Endothelial cell of umbilical vein (primary cell): ENCODE measurements around the gene ALDOA. TPM values are rescaled to one million over a fixed set of nuclear protein-coding genes. Genes with fewer than 3 reads are reported as not detected.

Experiments used
- BruUV-seq: library from RNA; stranded (reverse); fragments of 400-500 nt; replicated peaks from 2 replicates; lab custom pipeline; 2021; lab: Mats Ljungman, UMichigan
- CTCF ChIA-PET: fragments of 300-600, 350-600 bp; sonication (Branson Sonifier 250); formaldehyde crosslinking; loops from one replicate; lab custom pipeline; 2021; ENCODE audit warnings: antibody characterized with exemption, inconsistent platforms; lab: Charles Lee
- POLR2A ChIA-PET: fragments of 300-600, 350-600 bp; sonication (Branson Sonifier 250); formaldehyde crosslinking; loops from one replicate; lab custom pipeline; 2021; ENCODE audit warnings: antibody characterized with exemption, inconsistent platforms; lab: Charles Lee
- DNase-seq: peaks from one replicate; pipeline ENCODE4 v3.0.0-alpha.2; 2011; ENCODE audit warnings: low read depth, low spot score
- FAIRE-seq: peaks from 2 replicates; lab custom pipeline; 2011; peaks lifted over from hg19 to GRCh38; lab: Jason Lieb, UNC
- H2AFZ ChIP-seq: 2 replicates; pipeline ENCODE4 v1.6.0; 2012; ENCODE audit warnings: low read depth, low read length, control low read depth, inconsistent platforms
- H3K27ac ChIP-seq: 2 replicates; pipeline ENCODE4 v1.5.1; 2011; ENCODE audit warnings: low read depth, mild to moderate bottlenecking, control low read depth, low read length, moderate library complexity; ENCODE audit not compliant: insufficient read depth
- H3K27me3 ChIP-seq, 2 experiments: 2 replicates each; pipeline versions ENCODE4 v1.6.0 to v1.6.1; 2011; ENCODE audit warnings: low read length in 2 of 2, mixed read lengths in 1 of 2; ENCODE audit not compliant: control insufficient read depth in 2 of 2, insufficient read depth in 2 of 2
- H3K36me3 ChIP-seq, 2 experiments: 2 replicates in 1 of 2; 3 replicates in 1 of 2; pipeline ENCODE4 v1.5.1; 2011; ENCODE audit warnings: low read length in 2 of 2, mild to moderate bottlenecking in 1 of 2, moderate library complexity in 1 of 2; ENCODE audit not compliant: control insufficient read depth in 2 of 2, insufficient read depth in 2 of 2; ENCODE audit errors: extremely low read depth in 1 of 2
- H3K4me1 ChIP-seq: 3 replicates; pipeline ENCODE4 v1.5.1; 2011; ENCODE audit warnings: mild to moderate bottlenecking, low read length; ENCODE audit not compliant: control insufficient read depth, insufficient read depth; ENCODE audit errors: extremely low read depth
- H3K4me2 ChIP-seq: 2 replicates; pipeline ENCODE4 v1.6.1; 2011; ENCODE audit warnings: low read length, control low read depth, mixed read lengths; ENCODE audit not compliant: insufficient read depth
- H3K4me3 ChIP-seq, 3 experiments: fragments of 200-600 bp in 1 of 3; sonication (generic), shearing (Covaris generic) in 1 of 3; replicated peaks in 1 of 3; 2 replicates each; pipeline ENCODE4 v1.5.1; 2011 to 2016; ENCODE audit warnings: control low read depth in 3 of 3, low read length in 3 of 3, mild to moderate bottlenecking in 2 of 3, inconsistent platforms in 1 of 3, low read depth in 1 of 3, moderate library complexity in 1 of 3; ENCODE audit not compliant: insufficient read depth in 1 of 3
- H3K79me2 ChIP-seq: 2 replicates; pipeline ENCODE4 v1.6.0; 2012; ENCODE audit warnings: low read length, inconsistent platforms; ENCODE audit not compliant: control insufficient read depth, insufficient read depth
- H3K9ac ChIP-seq: replicated peaks from 2 replicates; pipeline ENCODE3; 2011; ENCODE audit warnings: low read length, control low read depth; ENCODE audit not compliant: insufficient read depth; ENCODE audit errors: extremely low read depth
- H3K9me1 ChIP-seq: replicated peaks from 3 replicates; pipeline ENCODE4 v1.6.0; 2011; ENCODE audit warnings: mild to moderate bottlenecking, low read length; ENCODE audit not compliant: control insufficient read depth, insufficient read depth; ENCODE audit errors: extremely low read depth
- H3K9me3 ChIP-seq: replicated peaks from 2 replicates; pipeline ENCODE4 v1.5.1; 2012; ENCODE audit warnings: low read length, inconsistent platforms; ENCODE audit not compliant: control insufficient read depth, insufficient read depth
- H4K20me1 ChIP-seq: replicated peaks from 2 replicates; pipeline ENCODE3; 2011; ENCODE audit warnings: mild to moderate bottlenecking, low read length; ENCODE audit not compliant: control insufficient read depth, insufficient read depth; ENCODE audit errors: extremely low read depth
- FOS ChIP-seq: IDR thresholded peaks from 2 replicates; pipeline ENCODE4 v1.6.1; 2011; ENCODE audit warnings: mild to moderate bottlenecking, low read length, moderate library complexity, borderline replicate concordance; ENCODE audit not compliant: insufficient read depth
- GATA2 ChIP-seq: IDR thresholded peaks from 2 replicates; pipeline ENCODE4 v1.7.0; 2011; ENCODE audit warnings: low read depth, mild to moderate bottlenecking, moderate library complexity, mixed read lengths, low read length; ENCODE audit not compliant: insufficient read length, insufficient read depth
- JUN ChIP-seq: IDR thresholded peaks from 2 replicates; pipeline ENCODE4 v1.6.1; 2011; ENCODE audit warnings: borderline replicate concordance, low read depth; ENCODE audit not compliant: insufficient read length, insufficient read depth
- MAX ChIP-seq: IDR thresholded peaks from 2 replicates; pipeline ENCODE4 v1.6.1; 2011; ENCODE audit not compliant: insufficient read depth, insufficient read length
- POLR2A ChIP-seq: IDR thresholded peaks from 2 replicates; pipeline ENCODE4 v1.6.1; 2012; ENCODE audit warnings: low read depth, mild to moderate bottlenecking, control low read depth, low read length
- POLR2AphosphoS5 ChIP-seq: IDR thresholded peaks from 2 replicates; pipeline ENCODE4 v1.6.1; 2012; ENCODE audit warnings: low read depth, mild to moderate bottlenecking, control low read depth, low read length, moderate library complexity; ENCODE audit not compliant: insufficient read depth
- dilution Hi-C: fragments of 300-500 bp; cut with MboI; formaldehyde crosslinking; loops from one replicate; pipeline ENCODE4 v1.15.0; 2019; ENCODE audit warnings: low sequenced_read_pairs; ENCODE audit not compliant: extremely low pct_ligation_motif_present
- intact Hi-C: fragments of 100-400 bp; cut with micrococcal nuclease; formaldehyde crosslinking; loops from one replicate; pipeline ENCODE4 v1.10.0; 2022
- polyA plus RNA-seq, 4 experiments: library from polyadenylated mRNA; depleted of rRNA in 3 of 4; stranded (reverse) in 3 of 4; unstranded in 1 of 4; fragments of >200 nt; gene quantifications; 2 replicates each; pipeline versions ENCODE4 v1.2.1 to v1.2.3, GENCODE V29; 2011 to 2012; ENCODE audit warnings: missing spikeins in 1 of 4
- total RNA-seq: library from RNA; stranded (reverse); gene quantifications from 2 replicates; pipeline ENCODE4 v1.2.3, GENCODE V29; 2021

Gene ALDOA
- total and polyA plus RNA-seq, 2 donors (not counting 3 experiments of a cell fraction or from before 2014, with no cell fraction given): 871 to 1,114 TPM

- no peaks in the 10 kb centered on the region for H3K9me1 ChIP-seq
- H3K27me3 ChIP-seq: no peaks in the 10 kb centered on the region
- POLR2A ChIA-PET: interaction anchor here (0.6 to 2.7 kb wide), 2 partner anchors 12 to 37 kb away, joined by 4 to 21 read pairs; partner anchors contain the start of gene ALDOA
- H3K79me2 ChIP-seq: peaks cover 4% of the 10 kb centered on the region
- peak overlapping the region; percentile 73 for H3K9ac ChIP-seq
- TSS peak; percentile 76 for BruUV-seq
- peak overlapping the region; percentile 40 for H2AFZ ChIP-seq
- intact Hi-C loops (loop anchor here (2.0 kb wide), 1 partner anchor 21 kb away; no protein-coding TSS in a partner anchor), dilution Hi-C loops (no loop called here)
- peak overlapping the region; percentile 72 for H3K27ac ChIP-seq
- peak overlapping the region; percentile 62 to 75 (median 70) for H3K4me3 ChIP-seq
- no peaks in the 10 kb centered on the region for H4K20me1 ChIP-seq
- H3K9me3 ChIP-seq: no peaks in the 10 kb centered on the region
- H3K4me2 ChIP-seq: peak overlapping the region; percentile 61
- peak; percentile 59 for DNase-seq
- peaks cover 0 to 5% of the 10 kb centered on the region in 2 experiments for H3K36me3 ChIP-seq
- peaks cover 35% of the 10 kb centered on the region for H3K4me1 ChIP-seq
- TF ChIP-seq GATA2 (peak; percentile 89), FOS (peak; percentile 18), POLR2AphosphoS5 (peak; percentile 77), MAX (no peak), POLR2A (peak; percentile 43), JUN (peak; percentile 23)
- CTCF ChIA-PET: interaction anchor here (1.1 to 3.5 kb wide), 7 partner anchors 9 to 353 kb away, joined by 3 to 20 read pairs (median 5); partner anchors contain the start of genes ALDOA and TBX6
- FAIRE-seq: no peak
Observed at GRCh38 chr16:30053376-30054015, 12.1 kb upstream of the ALDOA start.
